HG02759 (cell line): ENCODE results near the gene STAT6.
A peak's percentile ranks its signal among the peaks of the same experiment; 100 is the strongest.

Experiments used
- ATAC-seq: cut with Tn5 transposase; IDR thresholded peaks from one replicate; pipeline ENCODE4 v1.9.1; 2021; ENCODE audit warnings: mild to moderate bottlenecking, moderate library complexity; ENCODE audit not compliant: unreplicated experiment

STAT6 gene

DNA sequence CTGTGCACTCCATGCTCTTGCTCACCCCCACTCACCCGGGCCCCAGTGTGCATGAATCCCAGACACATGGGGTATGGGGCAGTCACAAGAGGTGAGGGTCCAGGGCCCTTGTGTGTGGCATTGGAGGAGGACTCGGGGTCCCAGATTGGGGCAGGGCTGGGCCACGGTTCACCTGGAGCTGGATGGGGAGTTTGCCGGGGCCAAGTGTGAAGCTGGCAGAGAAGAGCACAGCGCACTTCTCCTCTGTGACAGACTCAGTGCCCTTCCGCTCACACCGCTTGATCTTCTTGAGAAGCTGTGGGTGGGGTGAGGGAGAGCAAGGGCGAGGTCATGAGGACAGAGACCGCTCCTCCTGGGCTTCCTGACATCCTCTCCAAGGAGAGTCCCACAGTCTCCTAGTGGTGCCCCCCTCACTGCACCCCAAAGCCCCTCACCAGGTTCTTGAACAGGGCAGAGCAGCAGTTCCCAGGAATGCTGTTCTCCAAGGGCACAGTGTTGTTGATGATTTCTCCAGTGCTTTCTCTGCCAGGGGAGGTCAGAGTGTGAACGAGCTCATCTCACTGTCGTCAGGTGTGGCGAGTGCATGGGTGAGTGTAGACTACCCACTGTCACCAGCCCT, 6.8 kb downstream of the STAT6 start:
- ATAC-seq, result no peak

DNA sequence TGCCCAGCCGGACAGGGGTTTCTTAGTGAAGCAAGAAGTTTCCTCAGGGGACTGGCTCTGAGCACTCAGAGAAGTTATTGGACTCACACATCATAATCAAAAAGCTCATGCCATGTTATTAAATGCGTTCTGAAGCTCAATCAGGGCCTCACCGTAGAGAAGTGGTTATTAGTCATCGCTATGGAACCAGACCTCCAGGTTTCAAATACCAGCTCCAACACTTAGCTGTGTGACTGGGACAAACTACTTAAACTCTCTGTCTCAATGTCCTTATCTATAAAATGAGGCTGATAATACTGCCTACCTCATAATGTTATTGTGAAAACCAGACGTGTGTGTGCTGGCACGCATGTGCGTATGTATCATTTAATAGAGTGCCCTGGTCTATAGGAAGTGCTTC, 7.3 kb downstream of the STAT6 start:
- no peak for ATAC-seq

DNA sequence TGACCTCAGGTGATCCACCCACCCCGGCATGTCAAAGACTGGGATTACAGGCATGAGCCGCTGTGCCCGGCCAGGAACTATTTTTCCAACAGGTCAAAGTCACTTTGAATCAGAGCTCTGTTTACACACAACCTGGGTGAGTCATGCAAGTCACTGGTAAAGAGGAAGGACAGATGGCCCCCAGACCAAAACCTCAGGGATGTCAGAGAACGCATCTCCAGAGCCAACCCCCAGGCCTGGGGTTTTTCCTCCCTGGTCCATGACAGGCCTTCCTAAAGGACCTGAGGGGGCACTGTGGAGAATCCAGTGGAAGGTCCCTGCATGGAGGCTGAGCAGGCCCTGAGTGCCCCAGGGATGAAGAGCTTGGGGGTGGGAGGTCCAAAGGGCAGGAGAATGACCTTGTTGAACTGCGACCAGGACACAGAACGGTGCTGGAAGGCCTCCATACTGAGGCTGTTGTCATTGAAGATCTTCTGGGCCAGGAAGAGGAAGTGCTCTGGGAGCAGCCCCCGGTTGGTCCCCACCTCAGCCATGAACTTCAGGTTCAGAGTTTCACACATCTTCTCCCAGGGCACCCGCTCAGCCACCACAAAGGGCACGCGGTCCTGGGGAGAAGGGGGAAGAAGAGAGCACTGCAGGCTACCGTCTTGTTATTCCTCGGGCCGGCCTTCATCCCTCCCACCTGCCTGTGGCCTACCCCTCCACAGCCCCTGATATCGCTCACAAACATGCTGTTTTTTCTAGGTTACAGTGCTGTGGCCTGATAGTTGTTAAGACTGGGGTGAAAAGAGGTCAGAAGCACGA, 9.1 kb downstream of the STAT6 start:
- no peak for ATAC-seq

DNA sequence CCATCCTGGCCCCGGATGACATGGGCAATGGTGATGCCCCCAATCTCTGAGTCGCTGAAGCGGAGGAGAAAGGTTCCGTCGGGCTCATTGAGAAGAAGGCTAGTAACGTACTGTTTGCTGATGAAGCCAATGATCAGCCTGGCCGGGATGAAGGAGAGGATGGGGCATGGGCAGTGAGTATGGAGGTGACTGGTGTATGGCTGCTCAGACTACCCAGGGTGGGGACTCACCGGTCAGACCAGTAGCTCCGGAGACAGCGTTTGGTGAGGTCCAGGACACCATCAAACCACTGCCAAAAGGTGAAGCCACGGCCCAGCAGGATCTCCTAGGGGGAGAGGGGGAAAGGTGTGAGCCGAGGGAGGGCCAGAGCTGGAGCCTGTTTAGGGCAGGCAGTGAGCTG, 11.4 kb downstream of the STAT6 start:
- ATAC-seq, result no peak

DNA sequence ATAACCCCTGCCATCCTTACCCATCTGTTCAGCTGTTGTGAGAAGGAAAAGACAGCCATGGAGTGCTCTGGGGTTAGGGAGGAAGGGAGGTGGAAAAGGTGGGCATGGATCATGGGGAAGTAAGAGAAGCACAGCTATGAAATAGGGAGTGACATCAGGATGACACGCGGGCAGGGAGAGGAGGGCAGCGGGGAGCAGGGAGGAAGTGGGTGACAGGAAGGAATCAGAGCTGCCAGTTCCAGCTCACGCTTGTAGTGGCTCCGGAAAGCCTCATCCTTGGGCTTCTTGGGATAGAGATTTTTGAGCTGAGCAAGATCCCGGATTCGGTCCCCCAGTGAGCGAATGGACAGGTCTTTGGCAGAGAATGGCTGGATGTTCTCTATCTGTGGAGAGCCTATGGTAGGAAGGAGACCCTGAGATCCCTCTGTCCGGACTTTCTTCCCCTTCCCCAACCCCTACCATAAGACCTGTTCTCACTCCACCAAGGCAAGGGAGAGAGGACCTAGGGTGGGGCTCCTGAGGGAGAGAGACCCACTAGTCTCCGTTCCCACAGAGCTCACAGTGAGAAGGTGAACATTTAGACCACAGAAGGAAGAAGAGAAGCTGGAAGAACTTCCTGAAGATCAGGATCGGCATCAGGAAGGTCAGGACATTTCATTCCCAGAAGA, 12.0 kb downstream of the STAT6 start:
- no peak for ATAC-seq

DNA sequence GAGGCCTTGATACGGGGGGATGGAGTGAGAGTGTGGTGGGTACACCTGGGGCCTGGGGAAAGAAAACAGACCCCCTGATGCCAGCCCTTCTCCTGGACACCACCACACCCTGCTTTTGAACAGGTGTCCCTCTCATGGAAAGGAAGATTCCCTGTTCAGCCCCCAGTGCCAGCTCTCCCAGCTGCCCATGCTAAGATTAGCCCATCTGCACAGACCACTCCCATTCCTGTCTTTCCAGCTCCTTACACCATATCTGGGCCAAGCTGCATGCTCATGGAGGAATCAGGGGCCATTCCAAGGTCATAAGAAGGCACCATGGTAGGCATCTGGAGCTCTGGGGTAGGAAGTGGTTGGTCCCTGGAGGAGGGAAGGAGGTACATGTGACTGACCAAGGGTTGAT, 12.6 kb downstream of the STAT6 start:
- no peak for ATAC-seq

DNA sequence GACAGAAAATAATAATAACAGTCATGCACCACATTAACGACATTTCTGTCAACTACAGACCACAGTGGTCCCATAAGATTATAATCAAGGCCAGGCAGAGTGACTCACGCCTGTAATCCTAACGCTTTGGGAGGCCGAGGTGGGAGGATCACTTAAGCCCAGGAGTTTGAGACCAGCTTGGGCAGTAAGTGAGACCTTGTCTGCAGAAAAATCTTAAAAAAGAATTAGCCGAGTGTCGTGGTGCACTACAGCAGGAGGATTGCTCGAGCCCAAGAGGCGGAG, 13.7 kb downstream of the STAT6 start:
- no peak for ATAC-seq

DNA sequence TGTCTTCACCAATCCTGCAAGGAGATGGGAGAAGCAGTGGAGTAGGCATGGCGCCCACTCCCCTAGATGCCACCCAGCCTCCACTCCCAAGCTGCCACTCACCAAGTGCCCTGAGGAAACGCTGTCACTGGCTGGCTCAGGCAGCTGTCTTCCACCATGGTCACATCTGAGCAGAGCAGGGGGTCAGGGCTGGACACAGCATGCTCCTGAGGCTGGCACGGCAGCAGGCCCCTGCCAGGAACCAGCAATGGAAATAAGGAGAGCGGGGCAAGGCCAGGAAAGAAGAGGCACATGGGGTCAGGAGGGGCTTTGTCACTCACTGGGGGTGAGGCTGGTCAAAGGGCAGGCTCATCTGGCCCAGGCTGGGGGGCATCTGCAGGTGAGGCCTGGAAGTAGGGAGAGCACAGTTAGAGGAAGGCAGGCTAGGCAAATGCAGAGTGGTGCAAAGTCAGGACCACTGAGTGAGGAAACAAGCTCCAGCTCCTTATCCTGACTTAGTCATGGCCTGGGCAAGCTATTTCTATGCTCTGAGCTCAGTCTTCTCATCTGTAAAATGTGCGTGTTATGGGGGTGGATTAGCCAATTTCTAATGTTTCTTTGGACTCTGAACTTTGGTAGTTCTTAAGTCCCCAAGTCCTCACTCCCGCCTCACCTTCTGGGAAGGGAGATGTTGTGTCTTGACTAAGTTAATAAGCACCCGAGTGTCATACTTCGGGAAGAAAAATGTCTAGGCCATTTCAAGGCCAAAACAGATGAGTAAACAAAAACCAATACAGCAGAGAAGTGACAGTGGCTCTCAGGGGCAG, 14.2 kb downstream of the STAT6 start:
- ATAC-seq, result no peak

DNA sequence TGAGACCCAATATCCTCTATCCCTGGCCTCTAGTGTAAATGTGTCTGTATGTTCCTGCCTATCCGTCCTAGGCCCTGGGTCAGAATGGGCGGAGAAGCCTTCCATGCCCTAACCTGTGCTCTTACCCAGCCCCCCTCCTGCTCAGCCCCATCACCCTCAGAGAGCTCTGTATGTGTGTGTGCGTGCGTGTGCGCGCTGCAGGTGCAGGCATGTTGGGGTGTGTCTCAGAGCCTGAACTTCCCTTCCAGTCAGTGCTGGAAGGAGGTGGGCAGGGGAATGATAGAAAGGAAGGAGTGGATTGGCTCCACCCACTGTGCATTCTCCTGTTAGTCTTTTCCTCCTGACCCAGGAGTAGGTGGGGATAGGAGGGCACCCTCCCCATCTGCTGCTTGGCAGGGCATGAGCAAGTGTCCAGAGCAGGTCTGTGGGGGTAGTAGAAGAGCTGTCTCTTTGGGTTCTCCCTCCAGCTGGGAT, 15.0 kb downstream of the STAT6 start:
- ATAC-seq, result no peak

DNA sequence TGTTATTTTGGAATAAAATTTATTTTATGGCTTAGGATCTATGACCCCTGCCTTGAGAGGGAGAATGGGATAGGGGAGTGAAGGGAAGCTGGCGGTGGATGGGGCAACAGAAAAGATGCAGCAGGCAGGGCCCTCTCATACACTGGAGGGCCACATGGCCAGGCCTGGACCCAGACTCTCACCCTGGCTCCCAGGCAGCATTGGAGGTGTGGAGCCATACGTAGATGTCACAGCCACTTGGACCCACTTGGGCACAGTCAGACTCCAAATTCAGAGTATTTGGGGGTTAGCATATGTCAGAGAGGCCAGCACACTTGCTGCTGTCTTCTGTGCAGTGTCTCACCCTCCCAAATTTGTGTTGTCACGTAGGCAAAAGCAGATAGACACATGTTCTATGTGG, 15.7 kb downstream of the STAT6 start:
- no peak for ATAC-seq

DNA sequence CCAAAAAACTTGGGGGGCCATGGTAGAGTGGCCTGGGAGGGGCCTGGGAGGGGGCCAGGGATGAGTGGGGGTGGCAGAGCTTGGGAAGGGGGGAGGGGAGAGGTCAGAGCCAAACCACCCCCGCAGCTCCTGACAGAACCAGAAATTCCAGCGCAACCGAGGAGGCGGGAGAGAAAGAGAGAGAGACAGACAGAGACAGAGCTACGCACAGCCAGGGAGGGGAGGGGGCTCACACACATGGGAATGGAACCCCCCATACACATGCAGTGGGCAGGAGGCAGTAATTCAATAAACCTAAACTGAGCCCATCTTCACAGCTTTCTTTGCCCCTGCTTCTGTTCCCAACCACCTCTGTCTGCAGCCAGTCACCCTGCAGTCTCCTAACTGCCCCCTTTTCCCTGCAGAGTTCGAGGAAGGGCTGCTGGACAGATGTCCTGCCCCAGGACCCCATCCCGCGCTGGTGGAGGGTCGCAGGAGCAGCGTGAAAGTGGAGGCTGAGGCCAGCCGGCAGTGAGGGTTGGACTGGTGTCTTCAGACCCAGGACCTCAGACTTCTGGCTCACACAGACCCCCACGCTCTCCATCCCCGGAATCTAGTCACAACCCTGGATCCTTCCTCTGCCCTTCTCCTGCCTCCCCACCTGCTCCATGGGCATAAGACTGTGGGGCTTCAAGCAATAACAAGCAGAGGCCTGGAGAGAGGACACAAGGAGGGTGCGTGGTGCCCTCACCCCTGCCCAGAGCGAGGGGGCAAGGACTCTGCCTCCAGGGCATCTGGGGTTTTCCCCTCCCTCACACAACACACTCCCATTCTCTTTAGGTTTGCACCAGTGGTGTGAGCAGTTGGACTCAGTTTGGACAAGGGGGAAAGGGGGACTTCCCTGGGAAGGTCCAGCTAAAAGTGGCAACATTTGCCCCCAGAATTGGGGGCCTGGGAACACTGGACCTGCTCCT, 16.7 kb downstream of the STAT6 start:
- ATAC-seq, result no peak

DNA sequence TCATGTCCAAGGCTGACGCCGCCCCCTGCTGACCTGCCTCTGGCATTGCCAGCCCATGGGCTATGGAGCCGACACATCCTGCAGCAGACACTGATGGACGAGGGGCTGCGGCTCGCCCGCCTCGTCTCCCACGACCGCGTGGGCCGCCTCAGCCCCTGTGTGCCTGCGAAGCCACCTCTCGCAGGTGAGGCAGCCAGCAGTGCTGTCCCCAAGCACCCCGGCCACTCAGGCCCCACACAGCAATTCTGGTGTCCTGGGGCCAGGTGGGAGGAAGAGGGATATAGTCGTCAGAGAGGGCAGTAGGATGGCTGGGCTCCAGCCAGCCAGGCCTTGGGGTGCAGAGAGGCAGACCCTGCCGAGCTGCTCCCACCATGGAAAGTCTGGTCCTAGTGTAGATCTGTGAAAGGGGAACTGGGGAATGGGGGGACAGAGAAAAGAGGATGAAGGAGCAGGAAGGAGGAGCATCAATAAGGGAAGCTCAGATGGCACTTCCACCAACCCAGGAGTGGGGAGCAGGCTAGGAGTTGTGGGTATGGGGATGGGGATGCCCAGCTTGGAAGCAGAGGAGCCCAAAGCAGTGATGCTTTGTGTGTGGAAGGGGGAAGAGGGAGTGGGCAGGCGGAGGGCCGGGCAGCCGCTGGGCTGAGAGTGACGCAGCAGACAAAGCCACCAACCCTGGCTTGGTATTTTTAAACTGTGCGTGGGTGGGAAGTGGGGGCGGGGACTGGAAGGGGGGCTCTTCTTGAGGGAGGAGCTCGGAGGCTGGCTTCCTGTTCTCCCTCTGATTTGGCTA, 17.6 kb downstream of the STAT6 start:
- ATAC-seq, result peak; percentile 39

DNA sequence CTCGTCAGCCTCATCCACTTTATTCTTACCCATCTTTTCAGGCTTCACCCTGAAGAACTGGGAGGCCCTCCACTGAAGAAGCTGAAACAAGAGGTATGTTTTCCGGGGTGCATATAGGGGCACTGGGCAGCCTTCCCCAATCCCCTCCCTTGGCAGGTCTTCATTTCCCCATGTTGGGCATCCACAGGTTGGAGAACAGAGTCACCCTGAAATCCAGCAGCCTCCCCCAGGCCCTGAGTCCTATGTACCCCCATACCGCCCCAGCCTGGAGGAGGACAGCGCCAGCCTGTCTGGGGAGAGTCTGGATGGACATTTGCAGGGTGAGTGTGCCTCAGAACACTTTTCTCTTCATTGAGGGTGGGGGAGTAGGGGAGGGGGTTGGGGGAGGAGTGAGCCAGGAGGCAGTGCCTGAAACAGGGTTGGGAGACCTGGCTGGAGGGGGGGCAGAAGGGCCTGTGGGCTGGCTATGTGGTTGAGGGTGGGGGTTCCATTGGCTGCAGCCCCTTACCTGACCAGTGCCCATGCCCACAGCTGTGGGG, 18.2 kb downstream of the STAT6 start:
- no peak for ATAC-seq

DNA sequence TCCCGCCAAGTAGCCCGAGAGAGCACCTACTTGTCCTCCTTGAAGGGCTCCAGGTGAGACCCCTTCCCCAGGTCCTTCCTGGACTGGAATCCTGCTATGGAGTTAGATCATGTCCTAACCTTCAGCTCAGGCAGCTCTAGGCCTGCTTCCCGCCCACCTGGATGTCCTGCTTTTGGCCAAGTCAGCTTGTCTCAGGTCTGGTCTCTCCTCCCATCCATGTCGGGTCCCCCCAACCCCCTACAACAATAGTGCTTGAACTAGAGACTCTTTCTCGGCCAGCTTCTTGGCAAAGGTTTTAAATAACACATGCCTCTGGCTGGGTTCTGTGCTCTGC, 18.7 kb downstream of the STAT6 start:
- no peak for ATAC-seq

DNA sequence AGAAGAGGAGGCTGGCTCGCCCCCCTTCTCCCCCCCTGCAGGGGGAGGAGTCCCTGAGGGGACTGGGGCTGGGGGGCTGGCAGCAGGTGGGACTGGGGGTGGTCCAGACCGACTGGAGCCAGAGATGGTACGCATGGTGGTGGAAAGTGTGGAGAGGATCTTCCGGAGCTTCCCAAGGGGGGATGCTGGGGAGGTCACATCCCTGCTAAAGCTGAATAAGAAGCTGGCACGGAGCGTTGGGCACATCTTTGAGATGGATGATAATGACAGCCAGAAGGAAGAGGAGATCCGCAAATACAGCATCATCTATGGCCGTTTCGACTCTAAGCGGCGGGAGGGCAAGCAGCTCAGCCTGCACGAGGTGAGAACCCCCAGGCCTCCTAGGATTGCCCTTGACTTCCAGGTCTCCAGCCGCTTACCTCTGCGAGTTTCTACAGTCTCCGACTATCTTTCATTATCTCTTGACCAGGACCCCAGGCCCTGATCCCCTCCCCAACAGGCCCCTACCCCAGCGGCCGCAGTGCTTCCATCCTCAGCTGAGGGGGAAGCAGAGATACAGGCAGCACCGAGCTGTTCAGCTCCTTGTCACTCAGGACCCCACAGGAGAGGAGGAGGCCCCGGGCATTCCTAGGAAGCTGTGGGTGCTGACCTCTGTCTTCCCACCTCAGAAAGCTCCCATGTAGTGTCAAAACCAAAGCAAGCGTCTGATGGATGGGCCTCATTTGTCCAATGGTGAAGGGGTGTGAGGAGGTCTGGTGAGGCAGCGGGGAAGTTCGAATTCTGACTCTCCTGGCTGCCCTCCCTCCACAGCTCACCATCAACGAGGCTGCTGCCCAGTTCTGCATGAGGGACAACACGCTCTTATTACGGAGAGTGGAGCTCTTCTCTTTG, 19.3 kb downstream of the STAT6 start:
- ATAC-seq, result no peak

DNA sequence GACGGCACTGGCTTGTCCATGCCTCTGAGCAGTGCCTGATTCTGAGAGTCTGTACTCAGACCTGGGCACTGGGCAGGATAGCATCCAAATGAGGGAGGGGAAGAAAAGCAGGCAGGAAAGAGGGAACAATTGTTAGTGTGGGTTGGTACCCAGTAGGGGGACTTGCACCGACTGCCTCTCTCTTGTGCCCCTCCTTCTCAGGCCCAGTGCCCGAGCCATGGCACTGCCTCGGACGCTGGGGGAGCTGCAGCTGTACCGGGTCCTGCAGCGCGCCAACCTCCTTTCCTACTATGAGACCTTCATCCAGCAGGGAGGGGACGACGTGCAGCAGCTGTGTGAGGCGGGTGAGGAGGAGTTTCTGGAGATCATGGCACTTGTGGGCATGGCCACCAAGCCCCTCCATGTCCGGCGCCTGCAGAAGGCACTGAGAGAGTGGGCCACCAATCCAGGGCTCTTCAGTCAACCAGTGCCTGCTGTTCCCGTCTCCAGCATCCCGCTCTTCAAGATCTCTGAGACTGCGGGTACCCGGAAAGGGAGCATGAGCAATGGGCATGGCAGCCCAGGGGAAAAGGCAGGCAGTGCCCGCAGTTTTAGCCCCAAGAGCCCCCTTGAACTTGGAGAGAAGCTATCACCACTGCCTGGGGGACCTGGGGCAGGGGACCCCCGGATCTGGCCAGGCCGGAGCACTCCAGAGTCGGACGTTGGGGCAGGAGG, 20.1 kb downstream of the STAT6 start:
- no peak for ATAC-seq

DNA sequence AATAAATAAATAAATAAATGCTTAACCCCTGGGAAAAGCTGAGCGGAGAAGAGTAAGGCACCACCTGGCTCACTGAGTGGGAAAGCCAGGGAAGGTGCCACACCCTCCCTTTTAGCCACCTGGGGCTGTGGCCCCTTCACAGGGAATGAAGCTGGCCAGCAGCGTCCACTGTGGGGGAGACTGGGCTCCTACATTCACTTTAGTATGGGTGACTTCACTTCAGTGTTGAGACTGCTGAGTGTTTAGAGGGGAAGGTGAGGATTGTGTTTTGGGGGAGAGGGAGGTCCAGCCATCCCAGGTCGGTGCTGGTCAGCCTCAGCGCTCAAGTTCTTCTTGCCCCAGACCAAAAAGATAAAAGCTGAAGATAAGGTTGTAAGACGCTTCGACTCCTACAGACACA, 20.7 kb downstream of the STAT6 start:
- ATAC-seq, result no peak
